Type B pancreatic cell (in vitro differentiated cells): ENCODE measurements around the gene ZC2HC1C. TPM values are rescaled to one million over a fixed set of nuclear protein-coding genes. Genes with fewer than 3 reads are reported as not detected.

ENCODE experiments used
- DNase-seq: peaks from one replicate; pipeline ENCODE4 v3.0.0; 2021; ENCODE audit warnings: mixed read lengths; ENCODE audit not compliant: unreplicated experiment; ENCODE audit errors: extremely low spot score
- H3K27ac Mint-ChIP-seq: 2 replicates; pipeline ENCODE4 v1.8.0; 2021; ENCODE audit warnings: mild to moderate bottlenecking, mixed read lengths
- H3K27me3 Mint-ChIP-seq: 2 replicates; pipeline ENCODE4 v1.8.0; 2021; ENCODE audit warnings: mixed read lengths
- H3K36me3 Mint-ChIP-seq: 2 replicates; pipeline ENCODE4 v1.8.0; 2021; ENCODE audit warnings: mixed read lengths
- H3K4me1 Mint-ChIP-seq: one replicate; pipeline ENCODE4 v1.8.0; 2021; ENCODE audit warnings: mixed read lengths; ENCODE audit not compliant: unreplicated experiment
- H3K4me3 Mint-ChIP-seq: 2 replicates; pipeline ENCODE4 v1.8.0; 2021; ENCODE audit warnings: mild to moderate bottlenecking, mixed read lengths
- H3K9me3 Mint-ChIP-seq: 2 replicates; pipeline ENCODE4 v1.8.0; 2021; ENCODE audit warnings: mixed read lengths
- total RNA-seq: library from RNA; stranded (reverse); gene quantifications from 2 replicates; pipeline ENCODE4 v1.2.1, GENCODE V29; 2021; ENCODE audit warnings: low replicate concordance
- TF ChIP-seq, protein P1 (sequence below): fragments of 200-600 bp; sonication (generic); conservative IDR thresholded peaks from 2 replicates; pipeline ENCODE4 v1.5.0; 2021; ENCODE audit warnings: antibody characterized with exemption, mild to moderate bottlenecking

The ZC2HC1C gene
- total RNA-seq, 1 donor from 2014 or later = 3.7 TPM

GRCh38 chr14:75048101-75048500 is 21.3 kb upstream of the ZC2HC1C start:
- peaks cover 18% of the 10 kb centered on the region for H3K4me1 Mint-ChIP-seq
- H3K27ac Mint-ChIP-seq = no peak overlapping the region
- H3K9me3 Mint-ChIP-seq = no peaks in the 10 kb centered on the region
- H3K36me3 Mint-ChIP-seq = peaks cover 40% of the 10 kb centered on the region
- no peak for DNase-seq
- H3K4me3 Mint-ChIP-seq = no peak overlapping the region
- TF ChIP-seq, protein P1, sequence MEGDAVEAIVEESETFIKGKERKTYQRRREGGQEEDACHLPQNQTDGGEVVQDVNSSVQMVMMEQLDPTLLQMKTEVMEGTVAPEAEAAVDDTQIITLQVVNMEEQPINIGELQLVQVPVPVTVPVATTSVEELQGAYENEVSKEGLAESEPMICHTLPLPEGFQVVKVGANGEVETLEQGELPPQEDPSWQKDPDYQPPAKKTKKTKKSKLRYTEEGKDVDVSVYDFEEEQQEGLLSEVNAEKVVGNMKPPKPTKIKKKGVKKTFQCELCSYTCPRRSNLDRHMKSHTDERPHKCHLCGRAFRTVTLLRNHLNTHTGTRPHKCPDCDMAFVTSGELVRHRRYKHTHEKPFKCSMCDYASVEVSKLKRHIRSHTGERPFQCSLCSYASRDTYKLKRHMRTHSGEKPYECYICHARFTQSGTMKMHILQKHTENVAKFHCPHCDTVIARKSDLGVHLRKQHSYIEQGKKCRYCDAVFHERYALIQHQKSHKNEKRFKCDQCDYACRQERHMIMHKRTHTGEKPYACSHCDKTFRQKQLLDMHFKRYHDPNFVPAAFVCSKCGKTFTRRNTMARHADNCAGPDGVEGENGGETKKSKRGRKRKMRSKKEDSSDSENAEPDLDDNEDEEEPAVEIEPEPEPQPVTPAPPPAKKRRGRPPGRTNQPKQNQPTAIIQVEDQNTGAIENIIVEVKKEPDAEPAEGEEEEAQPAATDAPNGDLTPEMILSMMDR = no peak
- H3K27me3 Mint-ChIP-seq = peaks cover 3% of the 10 kb centered on the region

GRCh38 chr14:75049136-75049535 is 20.3 kb upstream of the ZC2HC1C start:
- Mint-ChIP-seq H3K36me3 (peaks cover 43% of the 10 kb centered on the region), H3K4me3 (no peak overlapping the region), H3K9me3 (no peaks in the 10 kb centered on the region), H3K27me3 (peaks cover 3% of the 10 kb centered on the region), H3K4me1 (peaks cover 23% of the 10 kb centered on the region), H3K27ac (no peak overlapping the region)
- TF ChIP-seq, protein P1 = no peak
- DNase-seq = no peak

GRCh38 chr14:75049731-75050201 is 19.7 kb upstream of the ZC2HC1C start:
- DNase-seq = no peak
- H3K36me3 Mint-ChIP-seq = peaks cover 39% of the 10 kb centered on the region
- H3K27ac Mint-ChIP-seq = no peak overlapping the region
- peaks cover 3% of the 10 kb centered on the region for H3K27me3 Mint-ChIP-seq
- H3K4me1 Mint-ChIP-seq = peaks cover 18% of the 10 kb centered on the region
- TF ChIP-seq, protein P1 = no peak
- no peaks in the 10 kb centered on the region for H3K9me3 Mint-ChIP-seq
- peak overlapping the region; percentile 86 for H3K4me3 Mint-ChIP-seq

DNA sequence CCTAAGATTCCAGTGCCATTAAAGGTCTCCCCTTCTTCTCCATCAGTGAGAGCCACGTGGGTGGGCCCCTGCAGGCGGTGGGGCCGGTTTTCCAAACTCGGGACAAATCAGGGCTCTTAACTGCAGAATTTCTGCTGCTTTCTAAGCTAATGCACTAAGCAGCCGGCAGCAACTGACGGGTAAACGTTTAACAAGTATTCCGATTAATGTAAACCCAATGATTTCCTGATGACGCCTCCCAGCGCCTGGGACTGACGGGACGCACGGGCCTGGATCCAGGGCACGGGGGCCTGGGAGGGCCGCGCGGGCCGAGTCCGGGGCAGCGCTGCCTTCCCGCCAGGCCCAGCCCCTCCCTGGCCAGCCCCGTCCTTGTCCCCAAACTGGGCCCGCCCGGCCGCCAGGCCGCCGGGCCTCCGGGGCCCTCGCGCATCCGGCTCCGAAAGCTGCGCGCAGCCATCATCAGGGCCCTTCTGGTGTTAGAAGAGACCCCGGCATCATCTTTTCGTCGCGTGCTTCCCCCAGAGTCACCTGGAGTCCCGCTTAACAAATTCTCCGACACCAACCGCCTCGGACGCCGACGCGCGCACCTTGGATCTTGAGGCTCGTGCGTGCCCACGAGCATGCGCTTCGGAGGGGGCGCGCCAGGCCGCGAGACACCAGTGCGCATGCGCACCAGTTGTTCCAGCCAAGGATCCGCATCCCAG is 18.4 kb upstream of the ZC2HC1C start, which contains the start of gene MLH3:
Gene MLH3, minus strand, starts transcription at position 616 of the 704 bp plus-strand sequence. CDS start 1,812 bp downstream, outside the sequence.
- Mint-ChIP-seq H3K4me3 (peak within 1 kb of the TSS; percentile 95), H3K4me1 (peaks cover 17% of the 10 kb centered on the region), H3K27me3 (peaks cover 3% of the 10 kb centered on the region), H3K27ac (peak within 1 kb of the TSS; percentile 93), H3K9me3 (no peaks in the 10 kb centered on the region), H3K36me3 (peaks cover 44% of the 10 kb centered on the region)
- DNase-seq = peak; percentile 88
- TF ChIP-seq, protein P1 = no peak

GRCh38 chr14:75051556-75051899 is 17.9 kb upstream of the ZC2HC1C start:
- Mint-ChIP-seq H3K4me1 (peaks cover 13% of the 10 kb centered on the region), H3K9me3 (no peaks in the 10 kb centered on the region), H3K36me3 (peaks cover 43% of the 10 kb centered on the region), H3K27me3 (peaks cover 3% of the 10 kb centered on the region), H3K27ac (peak overlapping the region; percentile 93), H3K4me3 (peak overlapping the region; percentile 95)
- TF ChIP-seq, protein P1 = no peak
- DNase-seq = no peak
